Superior temporal gyrus (tissue), 1 donor: ENCODE data around the gene GALNT2.

ENCODE experiments used
- DNase-seq: peaks from one replicate; pipeline ENCODE4 v3.0.0-alpha.2; 2016; ENCODE audit errors: extremely low spot score

GALNT2 gene

GRCh38 chr1:230066466-230067404, at the start of gene GALNT2:
Gene GALNT2 (plus strand): TSS chr1:230067238. CDS start chr1:230067281, 43 bp downstream.
- DNase-seq, result peak; percentile 85

- DNase-seq, result no peak
Observed at GRCh38 chr1:230020451-230020850, 46.6 kb upstream of the GALNT2 start.

DNA sequence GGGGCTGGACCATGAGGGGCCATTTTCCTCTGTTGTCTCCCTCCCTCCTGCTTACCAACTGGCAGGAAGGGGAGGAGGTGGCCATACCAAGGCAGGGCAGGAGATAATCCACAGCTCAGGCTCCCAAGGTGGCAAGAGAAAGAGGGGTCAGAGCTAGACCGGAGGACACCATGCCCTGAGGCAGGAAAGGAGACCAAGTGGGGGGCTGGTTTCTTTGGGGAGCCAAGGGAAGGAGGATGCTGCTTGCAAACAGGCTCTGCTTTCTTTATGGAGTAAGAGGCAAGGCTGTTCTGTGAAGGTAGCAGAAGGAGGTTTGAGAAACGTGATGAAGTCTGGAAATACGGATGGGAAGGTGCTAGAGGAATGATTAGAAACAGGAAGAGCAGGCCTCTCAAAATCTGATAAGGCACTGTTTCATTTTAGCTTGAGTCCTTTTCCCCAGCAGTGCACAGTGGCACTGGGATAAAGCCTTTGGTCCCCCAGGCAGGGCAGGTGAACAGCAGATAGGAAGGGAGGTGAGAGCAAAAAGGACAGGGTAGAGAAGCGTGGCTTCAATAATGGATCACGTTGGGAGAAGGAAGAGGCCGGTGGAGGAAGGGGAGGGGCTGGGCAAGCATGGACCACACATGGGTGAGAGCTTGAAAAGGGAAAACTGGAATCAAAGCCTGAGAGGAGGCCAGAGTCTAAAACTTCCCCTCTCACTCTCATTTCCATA, 44.2 kb upstream of the GALNT2 start:
- DNase-seq, result no peak

DNA sequence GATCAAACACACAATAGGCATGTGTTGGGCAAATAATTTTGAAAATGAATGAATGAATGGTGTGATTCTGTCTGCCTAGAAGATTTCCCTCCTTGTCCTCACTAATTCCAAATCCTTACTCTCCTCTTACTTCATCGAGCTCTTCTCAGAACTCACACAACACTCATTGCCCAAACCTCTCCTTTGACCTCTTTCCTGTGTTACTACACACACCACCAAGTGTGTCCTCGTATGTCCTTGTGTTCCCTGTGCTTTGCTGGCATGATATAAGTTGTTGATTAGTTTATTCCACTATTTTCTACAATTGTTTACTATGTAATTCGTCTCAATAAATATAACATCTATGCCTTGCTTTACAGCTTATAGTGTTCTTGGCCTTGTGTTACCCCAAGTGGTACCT, 41.4 kb upstream of the GALNT2 start:
- DNase-seq, result no peak

DNA sequence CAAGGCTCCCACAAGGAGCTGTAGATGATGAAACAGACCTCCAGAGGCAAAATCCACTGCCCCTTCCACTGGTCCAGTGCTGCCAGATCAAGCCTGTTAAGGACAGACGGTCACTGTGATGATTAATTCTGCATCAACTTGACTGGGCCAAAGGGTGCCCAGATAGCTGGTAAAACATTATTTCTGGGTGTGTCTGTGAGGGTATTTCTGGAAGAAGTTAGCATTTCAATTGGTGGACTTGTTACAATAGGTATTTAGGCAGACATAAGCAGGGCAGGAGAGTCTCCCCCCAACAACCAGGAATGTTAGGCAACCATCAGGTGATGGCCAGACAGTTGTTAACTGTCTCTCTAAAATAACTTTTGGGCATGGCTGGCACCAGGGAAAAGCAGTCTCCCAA, 40.9 kb upstream of the GALNT2 start:
- DNase-seq, result no peak

- DNase-seq, result no peak
Observed at GRCh38 chr1:230026572-230026971, 40.5 kb upstream of the GALNT2 start.

DNA sequence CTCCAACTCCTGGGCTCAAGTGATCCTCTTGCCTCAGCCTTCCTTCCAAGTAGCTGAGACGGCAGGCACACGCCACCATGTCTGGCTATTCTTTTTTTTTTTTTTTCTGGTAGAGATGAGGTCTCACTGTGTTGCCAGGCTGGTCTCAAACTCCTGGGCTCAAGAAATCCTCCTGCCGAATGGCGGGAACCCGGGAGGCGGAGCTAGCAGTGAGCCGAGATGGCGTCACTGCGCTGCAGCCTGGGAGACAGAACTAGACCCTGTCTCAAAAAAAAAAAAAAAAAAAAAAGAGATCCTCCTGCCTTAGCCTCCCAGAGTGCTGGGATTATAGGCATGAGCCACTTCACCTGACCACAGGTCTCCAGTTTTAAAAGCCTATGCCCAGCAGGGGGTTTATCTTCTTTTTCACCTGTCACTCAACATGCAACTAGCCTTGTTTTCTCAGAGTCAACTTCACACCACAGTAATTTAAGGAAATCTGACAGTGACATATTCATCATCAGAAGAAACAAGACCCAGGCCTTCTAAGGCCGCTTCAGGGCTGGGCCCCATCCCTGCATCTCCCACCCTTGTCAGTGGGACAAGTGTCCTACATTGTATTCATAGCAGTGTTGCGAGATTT, 38.3 kb upstream of the GALNT2 start:
- no peak for DNase-seq

GRCh38 chr1:230029244-230029941, 37.6 kb upstream of the GALNT2 start:
- no peak for DNase-seq

GRCh38 chr1:230030122-230030821, 36.8 kb upstream of the GALNT2 start:
- DNase-seq, result no peak

DNA sequence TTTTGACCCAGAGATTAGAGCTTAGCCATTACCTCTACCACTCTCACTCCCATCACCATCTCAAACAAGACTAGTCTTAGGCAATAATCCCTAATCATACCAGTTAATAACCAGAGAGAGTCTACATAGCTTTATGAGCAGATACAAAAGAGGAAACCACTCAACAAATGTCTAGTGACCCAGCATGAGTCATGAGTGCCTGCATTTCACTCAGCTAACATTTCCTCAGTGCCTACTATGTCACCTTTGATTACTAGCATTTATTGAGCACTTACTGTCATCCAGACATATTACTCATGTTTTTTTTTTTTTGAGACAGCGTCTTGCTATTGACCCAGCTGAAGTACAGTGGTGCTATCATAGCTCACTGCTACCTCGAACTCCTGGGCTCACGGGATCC, 35.9 kb upstream of the GALNT2 start:
- DNase-seq, result no peak

DNA sequence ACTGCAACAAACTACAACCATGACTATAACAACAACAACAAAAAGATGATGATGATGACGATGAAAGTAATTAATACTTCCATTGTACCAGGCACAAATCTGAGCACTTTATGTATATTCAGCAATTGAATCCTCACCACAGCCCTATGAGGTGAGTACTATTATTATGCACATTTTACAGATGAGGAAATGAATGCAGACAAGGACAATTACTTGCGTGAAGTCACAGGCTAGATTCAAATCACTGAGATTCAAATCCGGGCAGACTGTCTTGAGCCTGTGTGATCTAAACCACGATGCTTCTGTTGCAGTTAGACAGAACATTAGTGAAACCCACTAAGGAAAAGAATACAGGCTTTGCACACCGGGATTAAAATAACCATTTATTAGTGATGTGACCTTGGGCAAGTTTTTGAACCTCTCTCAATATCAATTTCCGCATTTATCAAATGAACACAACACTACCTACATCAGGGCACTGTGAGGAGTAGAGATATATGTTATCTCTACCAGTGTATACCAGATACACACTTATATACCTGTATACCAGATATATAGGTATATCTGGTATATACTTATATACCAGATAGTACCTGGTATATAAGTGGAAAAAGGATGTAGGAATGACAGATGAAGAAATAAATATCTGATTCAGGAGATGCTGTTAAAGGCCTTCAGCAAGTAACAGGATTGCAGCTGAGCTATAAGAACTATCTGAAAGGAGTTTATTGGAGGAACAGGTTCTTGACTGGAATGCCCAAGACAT, 34.3 kb upstream of the GALNT2 start:
- no peak for DNase-seq

GRCh38 chr1:230037261-230037660, 29.8 kb upstream of the GALNT2 start:
- DNase-seq, result no peak

DNA sequence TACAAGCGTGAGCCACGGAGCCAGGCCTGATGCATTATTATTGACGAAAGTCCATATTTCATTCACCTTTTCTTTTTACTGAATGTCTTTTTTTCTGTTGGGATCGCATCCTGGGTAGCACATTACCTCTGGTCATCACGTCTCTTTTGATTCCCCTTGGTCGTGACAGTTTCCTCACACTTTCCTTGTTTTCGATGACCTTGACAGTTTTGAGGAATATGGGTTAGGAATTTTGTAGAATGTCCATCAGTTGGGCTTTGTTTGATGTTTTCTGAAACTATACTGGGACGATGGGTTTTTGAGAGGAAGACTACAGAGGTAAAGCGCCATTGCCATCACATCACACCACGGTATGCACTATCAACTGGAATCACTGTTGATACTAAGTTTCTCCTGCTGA, 26.6 kb upstream of the GALNT2 start:
- DNase-seq, result no peak

GRCh38 chr1:230043081-230043480, 24.0 kb upstream of the GALNT2 start:
- DNase-seq, result no peak

GRCh38 chr1:230044729-230045128, 22.3 kb upstream of the GALNT2 start:
- DNase-seq, result no peak

DNA sequence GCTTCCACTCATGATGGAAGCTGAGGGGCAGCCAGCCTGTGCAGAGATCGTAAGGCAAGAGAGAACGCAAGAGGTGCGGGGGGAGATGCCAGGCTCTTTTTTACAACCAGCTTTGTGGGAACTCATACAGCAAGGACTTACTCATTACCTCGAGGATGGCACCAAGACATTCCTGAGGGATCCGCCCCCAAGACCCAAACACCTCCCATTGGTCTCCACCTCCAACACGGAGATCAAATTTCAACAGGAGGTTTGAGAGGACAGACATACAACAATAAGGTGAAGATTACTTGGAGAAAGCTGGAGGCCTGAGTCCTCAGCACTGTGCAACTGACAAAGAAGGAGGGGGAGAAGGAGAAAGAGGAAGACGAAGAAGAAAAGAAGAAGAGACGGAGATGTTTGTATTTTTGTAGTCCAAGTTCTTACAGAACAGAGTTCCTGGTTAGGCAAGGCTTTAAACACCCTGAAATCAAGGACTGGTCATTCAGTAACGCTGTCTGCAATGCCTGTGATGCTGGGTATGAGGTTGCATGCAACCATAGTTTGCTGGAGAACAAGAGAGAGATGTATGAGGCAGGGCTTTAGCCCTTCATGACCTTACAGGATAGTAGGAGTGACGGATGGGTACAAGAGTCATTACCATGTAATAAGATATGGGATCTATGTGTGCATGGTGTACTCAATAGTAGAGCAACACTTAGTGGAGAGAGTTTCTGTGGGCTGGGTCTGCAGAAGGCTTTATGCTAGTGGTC, 19.7 kb upstream of the GALNT2 start:
- DNase-seq, result no peak

GRCh38 chr1:230048322-230048721, 18.7 kb upstream of the GALNT2 start:
- no peak for DNase-seq

DNA sequence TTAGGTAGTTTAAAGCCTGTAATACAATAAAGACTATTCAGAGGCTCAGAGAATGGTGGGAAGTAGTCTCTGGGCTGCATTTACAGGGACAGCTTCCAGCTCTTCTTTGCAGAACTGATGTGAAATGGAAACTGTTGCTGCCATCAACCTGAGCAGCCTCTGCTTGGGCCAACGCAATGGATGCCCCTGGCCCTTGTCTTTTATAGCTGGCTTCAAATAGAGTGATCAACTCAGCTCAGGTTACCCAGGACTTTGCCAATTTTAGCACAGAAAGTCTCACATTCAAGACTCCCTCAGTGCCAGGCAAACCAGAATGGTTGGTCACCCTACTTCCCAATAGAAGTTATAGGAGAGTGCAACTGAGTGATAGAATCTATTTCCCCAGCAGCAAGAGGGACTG, 18.1 kb upstream of the GALNT2 start:
- DNase-seq, result no peak

- DNase-seq, result no peak
Observed at GRCh38 chr1:230049731-230050130, 17.3 kb upstream of the GALNT2 start.
